Testis (tissue), 2 donors: ENCODE data around the gene CCDC80.

Experiments
- POLR2A ChIP-seq: fragments of 450-650 bp; IDR thresholded peaks from one replicate; pipeline ENCODE4 v1.6.1; 2017; ENCODE audit warnings: antibody characterized with exemption, mild to moderate bottlenecking, moderate library complexity
- TF ChIP-seq, protein P1 (sequence below), 3 experiments: fragments of 450-650 bp in 2 of 3; fragments of 200-600 bp in 1 of 3; sonication (generic) in 1 of 3; IDR thresholded peaks; one replicate each; pipeline ENCODE4 v1.5.1; 2016 to 2019; ENCODE audit warnings: antibody characterized with exemption in 3 of 3, mild to moderate bottlenecking in 2 of 3, moderate library complexity in 1 of 3

DNA sequence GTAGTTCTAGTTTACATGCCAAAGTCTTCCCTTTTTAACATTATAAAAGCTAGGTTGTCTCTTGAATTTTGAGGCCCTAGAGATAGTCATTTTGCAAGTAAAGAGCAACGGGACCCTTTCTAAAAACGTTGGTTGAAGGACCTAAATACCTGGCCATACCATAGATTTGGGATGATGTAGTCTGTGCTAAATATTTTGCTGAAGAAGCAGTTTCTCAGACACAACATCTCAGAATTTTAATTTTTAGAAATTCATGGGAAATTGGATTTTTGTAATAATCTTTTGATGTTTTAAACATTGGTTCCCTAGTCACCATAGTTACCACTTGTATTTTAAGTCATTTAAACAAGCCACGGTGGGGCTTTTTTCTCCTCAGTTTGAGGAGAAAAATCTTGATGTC lies 57.8 kb downstream of the CCDC80 start:
- no peak for TF ChIP-seq POLR2A
- TF ChIP-seq, protein P1, sequence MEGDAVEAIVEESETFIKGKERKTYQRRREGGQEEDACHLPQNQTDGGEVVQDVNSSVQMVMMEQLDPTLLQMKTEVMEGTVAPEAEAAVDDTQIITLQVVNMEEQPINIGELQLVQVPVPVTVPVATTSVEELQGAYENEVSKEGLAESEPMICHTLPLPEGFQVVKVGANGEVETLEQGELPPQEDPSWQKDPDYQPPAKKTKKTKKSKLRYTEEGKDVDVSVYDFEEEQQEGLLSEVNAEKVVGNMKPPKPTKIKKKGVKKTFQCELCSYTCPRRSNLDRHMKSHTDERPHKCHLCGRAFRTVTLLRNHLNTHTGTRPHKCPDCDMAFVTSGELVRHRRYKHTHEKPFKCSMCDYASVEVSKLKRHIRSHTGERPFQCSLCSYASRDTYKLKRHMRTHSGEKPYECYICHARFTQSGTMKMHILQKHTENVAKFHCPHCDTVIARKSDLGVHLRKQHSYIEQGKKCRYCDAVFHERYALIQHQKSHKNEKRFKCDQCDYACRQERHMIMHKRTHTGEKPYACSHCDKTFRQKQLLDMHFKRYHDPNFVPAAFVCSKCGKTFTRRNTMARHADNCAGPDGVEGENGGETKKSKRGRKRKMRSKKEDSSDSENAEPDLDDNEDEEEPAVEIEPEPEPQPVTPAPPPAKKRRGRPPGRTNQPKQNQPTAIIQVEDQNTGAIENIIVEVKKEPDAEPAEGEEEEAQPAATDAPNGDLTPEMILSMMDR (IDR thresholded peaks at IDR 0.05), result no peak
